GM12891 (cell line): ENCODE measurements around the gene DYNC1H1.

Source experiments
- DNase-seq: peaks from one replicate; pipeline ENCODE4 v3.0.0; 2011; ENCODE audit warnings: low spot score; ENCODE audit not compliant: insufficient read length
- FAIRE-seq: peaks from 2 replicates; lab custom pipeline; 2011; peaks lifted over from hg19 to GRCh38; lab: Jason Lieb, UNC
- PAX5 ChIP-seq: IDR thresholded peaks from 2 replicates; pipeline ENCODE4 v1.6.1; 2011; ENCODE audit warnings: low read length, moderate library complexity, mild to moderate bottlenecking; ENCODE audit not compliant: insufficient read depth, severe bottlenecking
- POLR2A ChIP-seq: IDR thresholded peaks from 2 replicates; pipeline ENCODE4 v1.6.1; 2011; ENCODE audit warnings: low read depth, low read length, control low read depth
- POLR2AphosphoS5 ChIP-seq: IDR thresholded peaks from 2 replicates; pipeline ENCODE4 v1.6.1; 2011; ENCODE audit warnings: low read depth, low read length, control low read depth
- POU2F2 ChIP-seq: IDR thresholded peaks from 2 replicates; pipeline ENCODE4 v1.6.1; 2011; ENCODE audit warnings: low read depth, mild to moderate bottlenecking, control low read depth, low read length, moderate library complexity
- SPI1 ChIP-seq: IDR thresholded peaks from 2 replicates; pipeline ENCODE4 v1.6.1; 2011; ENCODE audit warnings: low read depth, low read length, control low read depth
- TAF1 ChIP-seq: IDR thresholded peaks from 2 replicates; pipeline ENCODE4 v1.6.1; 2011; ENCODE audit warnings: low read depth, low read length, control low read depth

The DYNC1H1 gene

DNA sequence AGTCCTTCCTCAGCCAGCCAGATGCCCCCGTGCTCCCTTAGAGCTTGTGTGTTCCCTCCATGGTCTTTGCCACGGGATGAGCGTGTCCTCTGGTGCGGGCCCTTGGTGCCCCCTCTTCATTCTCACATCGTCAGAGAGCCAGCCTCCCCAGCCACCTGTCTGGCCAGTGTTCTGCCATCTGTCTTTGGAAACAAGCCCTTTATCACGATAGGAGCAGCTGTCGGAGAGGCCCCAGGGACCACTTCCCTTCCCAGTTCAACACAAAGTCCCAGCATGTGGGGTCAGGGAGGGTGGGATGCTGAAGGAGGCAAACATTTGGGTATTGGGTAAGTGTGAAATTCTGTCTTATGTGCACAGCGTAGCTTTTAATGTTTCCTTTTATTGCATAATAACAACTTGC is 44.5 kb downstream of the DYNC1H1 start:
- no peak for TF ChIP-seq PAX5
- no peak for TF ChIP-seq TAF1
- TF ChIP-seq POLR2AphosphoS5: no peak
- no peak for TF ChIP-seq POLR2A
- TF ChIP-seq SPI1: no peak
- no peak for TF ChIP-seq POU2F2
- FAIRE-seq: no peak
- DNase-seq: no peak

DNA sequence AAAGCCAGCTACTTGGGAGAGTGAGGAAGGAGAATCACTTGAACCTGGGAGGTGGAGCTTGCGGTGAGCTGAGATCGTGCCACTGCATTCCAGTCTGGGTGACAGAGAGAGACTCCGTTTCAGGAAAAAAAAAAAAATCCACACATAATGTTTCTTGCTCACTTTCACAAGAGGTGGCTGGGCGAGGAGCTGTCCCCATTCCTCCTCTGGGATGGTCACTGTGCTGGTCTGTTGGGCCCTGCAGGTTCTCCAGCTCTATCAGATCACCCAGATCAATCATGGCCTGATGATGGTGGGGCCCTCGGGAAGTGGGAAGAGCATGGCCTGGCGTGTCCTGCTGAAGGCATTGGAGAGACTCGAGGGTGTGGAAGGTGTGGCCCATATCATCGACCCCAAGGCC is 47.3 kb downstream of the DYNC1H1 start:
- FAIRE-seq: no peak
- no peak for TF ChIP-seq POU2F2
- no peak for TF ChIP-seq PAX5
- TF ChIP-seq POLR2A: no peak
- DNase-seq: no peak

DNA sequence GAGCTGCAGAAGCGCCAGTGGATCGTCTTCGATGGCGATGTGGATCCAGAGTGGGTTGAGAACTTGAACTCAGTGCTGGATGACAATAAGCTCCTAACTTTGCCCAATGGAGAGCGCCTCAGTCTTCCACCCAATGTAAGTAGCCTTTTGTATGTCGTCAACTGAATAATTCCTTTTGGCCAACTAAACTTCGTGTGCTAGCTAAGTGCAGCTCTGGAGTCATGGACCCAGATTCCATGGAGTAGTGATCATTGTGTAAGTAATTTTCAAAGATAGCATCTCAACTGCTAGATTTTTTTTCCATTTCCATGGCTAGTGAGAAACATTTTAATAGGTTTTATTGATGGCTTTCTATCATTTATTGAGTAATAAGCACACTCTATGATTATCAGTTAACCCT is 48.0 kb downstream of the DYNC1H1 start:
- FAIRE-seq: no peak
- TF ChIP-seq TAF1 (no peak), PAX5 (no peak), POLR2AphosphoS5 (no peak), SPI1 (no peak), POU2F2 (no peak), POLR2A (no peak)
- DNase-seq: no peak

DNA sequence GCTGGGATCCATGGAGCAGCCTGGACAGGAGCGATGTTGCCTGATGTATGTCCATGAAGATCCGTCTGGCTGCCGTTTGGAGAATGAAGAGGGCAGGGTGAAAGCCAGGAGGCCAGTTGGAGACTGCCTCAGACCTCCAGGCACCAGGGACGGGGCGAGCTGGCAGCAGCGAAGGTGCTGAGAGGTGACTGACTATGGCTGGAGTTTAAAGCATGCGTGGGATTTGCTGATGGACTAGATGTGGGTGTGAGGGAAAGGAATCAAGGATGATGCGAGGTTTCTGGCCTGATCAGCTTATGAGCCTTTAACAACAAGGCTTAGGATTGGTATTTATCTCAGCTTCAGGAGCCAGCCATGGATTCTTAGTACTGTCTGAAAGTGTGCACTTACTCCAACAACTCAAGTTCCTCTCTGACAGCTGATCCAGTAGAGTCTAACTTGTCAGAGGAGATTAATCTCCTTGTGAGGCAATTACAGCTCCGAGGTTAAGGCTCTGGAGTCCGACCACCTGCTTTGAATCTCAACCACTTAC is 49.4 kb downstream of the DYNC1H1 start:
- FAIRE-seq: no peak
- TF ChIP-seq TAF1 (no peak), POU2F2 (no peak), PAX5 (no peak), POLR2A (no peak), SPI1 (no peak), POLR2AphosphoS5 (no peak)
- DNase-seq: no peak

DNA sequence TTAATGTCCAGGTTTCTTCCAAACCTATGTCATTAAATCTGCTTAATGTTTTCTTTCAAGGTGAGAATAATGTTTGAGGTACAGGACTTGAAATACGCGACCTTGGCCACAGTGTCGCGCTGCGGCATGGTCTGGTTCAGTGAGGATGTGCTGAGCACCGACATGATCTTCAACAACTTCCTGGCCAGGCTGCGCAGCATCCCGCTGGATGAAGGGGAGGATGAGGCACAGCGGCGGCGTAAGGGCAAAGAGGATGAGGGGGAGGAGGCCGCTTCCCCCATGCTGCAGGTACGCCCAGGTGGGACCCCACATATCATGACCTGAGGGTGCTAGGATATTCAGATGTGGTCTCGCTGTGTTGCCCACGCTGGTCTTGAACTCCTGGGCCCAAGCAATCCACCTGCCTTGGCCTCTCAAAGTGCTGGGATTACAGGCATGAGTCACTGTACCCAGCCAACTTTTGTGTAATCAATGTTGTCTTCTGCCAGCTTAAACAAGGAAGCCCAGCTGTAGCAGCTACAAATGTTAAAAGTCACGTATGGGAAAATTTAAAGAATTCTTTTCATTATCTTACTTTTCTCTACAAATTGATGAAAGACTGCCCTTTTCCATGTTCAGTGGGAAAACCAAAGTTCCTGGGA is 50.8 kb downstream of the DYNC1H1 start:
- FAIRE-seq: no peak
- no peak for TF ChIP-seq PAX5
- no peak for TF ChIP-seq SPI1
- no peak for TF ChIP-seq POLR2A
- TF ChIP-seq POU2F2: no peak
- no peak for TF ChIP-seq POLR2AphosphoS5
- no peak for TF ChIP-seq TAF1
- no peak for DNase-seq

DNA sequence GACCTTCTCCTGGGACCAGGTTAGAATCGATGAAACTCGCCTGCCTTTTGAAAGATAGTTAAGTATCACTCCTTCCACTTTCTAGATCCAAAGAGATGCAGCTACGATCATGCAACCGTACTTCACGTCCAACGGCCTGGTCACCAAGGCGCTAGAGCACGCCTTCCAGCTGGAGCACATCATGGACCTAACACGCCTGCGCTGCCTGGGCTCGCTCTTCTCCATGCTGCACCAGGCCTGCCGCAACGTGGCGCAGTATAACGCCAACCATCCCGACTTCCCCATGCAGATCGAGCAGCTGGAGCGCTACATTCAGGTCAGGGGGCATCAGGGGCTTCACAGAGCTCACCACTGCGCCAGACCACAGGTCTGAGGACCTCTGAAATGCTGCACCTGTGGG is 51.4 kb downstream of the DYNC1H1 start:
- no peak for FAIRE-seq
- DNase-seq: no peak
- TF ChIP-seq TAF1: no peak
- TF ChIP-seq POU2F2: no peak
- TF ChIP-seq POLR2AphosphoS5: no peak
- TF ChIP-seq POLR2A: no peak
- no peak for TF ChIP-seq PAX5
- TF ChIP-seq SPI1: no peak

DNA sequence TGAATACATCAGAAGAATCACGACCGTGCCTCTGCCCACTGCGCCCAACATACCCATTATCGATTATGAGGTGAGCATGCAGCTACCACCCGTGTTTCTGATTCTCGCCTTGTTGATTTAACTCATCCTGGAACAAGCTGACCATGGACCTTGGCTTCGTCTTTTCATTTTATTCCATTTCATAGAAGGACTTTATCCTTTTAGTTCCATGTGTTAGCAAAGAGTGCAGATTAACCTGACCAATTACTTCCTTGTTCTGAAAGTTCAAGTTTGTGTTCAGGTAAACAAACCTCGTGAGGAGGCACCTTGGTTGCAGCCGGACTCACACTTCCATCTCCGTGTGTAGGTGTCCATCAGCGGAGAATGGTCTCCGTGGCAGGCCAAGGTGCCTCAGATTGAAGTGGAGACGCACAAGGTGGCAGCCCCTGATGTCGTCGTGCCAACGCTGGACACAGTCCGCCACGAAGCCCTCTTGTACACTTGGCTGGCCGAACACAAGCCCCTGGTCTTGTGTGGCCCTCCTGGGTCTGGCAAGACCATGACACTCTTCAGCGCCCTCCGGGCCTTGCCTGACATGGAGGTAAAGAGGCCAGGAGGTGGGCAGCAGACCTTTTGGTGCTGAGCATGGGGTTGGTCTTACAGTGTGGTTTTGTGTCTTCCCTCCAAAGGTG is 52.2 kb downstream of the DYNC1H1 start:
- DNase-seq: no peak
- TF ChIP-seq POLR2A (no peak), PAX5 (no peak)
- no peak for FAIRE-seq

DNA sequence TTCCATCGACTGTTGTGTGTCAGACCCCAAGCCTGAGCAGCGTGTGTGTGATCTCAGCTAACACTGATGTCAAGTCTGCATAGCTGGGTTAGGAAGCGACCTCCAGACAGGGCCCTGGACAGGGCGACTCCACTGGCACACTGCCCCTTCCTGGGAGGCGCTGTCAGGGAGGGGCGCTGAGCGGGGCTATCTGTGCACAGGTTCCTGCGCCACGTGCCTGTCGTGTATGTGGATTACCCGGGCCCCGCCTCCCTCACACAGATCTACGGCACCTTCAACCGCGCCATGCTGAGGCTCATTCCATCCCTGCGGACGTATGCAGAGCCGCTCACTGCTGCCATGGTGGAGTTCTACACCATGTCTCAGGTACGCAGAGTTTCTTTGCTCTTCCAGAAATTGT is 53.9 kb downstream of the DYNC1H1 start:
- TF ChIP-seq POLR2AphosphoS5 (no peak), TAF1 (no peak), PAX5 (no peak), SPI1 (no peak), POU2F2 (no peak), POLR2A (no peak)
- no peak for DNase-seq
- FAIRE-seq: no peak

DNA sequence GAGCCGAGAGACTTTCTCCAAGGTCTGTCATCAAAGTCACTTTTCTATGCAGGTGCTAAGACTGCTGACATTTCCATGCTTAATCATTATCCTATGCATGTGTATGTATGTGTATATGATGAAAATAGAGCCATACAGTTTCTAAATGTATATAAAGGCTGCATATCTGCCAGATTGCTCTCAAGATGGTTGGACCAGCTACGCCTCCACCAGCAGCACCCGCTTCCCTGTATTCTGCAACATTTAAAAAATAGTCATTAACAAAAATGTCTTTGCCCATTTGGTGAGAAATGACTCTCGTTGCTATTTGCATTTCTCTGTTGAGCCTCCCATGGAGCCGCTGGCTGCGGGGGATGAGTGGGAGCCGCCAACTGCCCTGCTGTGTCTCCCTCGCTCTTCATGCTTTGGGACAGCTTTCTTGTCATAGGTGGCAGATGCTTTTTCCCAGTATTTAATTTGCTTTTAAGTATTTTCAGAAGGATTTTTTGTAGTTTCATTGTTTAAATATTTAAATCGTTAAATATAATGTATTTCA is 54.7 kb downstream of the DYNC1H1 start:
- TF ChIP-seq POU2F2 (no peak), POLR2AphosphoS5 (no peak), PAX5 (no peak), SPI1 (no peak), TAF1 (no peak), POLR2A (no peak)
- no peak for DNase-seq
- no peak for FAIRE-seq
